HEK293T (cell line): ENCODE results near the gene KIF5A.

Source experiments
- CTBP1 ChIP-seq: fragments of 450-650 bp; IDR thresholded peaks from 2 replicates; pipeline ENCODE4 v1.6.1; 2016; ENCODE audit warnings: borderline replicate concordance
- ELF4 ChIP-seq: fragments of 450-650 bp; IDR thresholded peaks from 2 replicates; pipeline ENCODE4 v1.6.1; 2017; ENCODE audit warnings: antibody characterized with exemption
- FOXA1 ChIP-seq: fragments of 450-650 bp; IDR thresholded peaks from 2 replicates; pipeline ENCODE4 v1.6.1; 2016; ENCODE audit warnings: mild to moderate bottlenecking
- FOXK2 ChIP-seq: fragments of 450-650 bp; IDR thresholded peaks from 2 replicates; pipeline ENCODE4 v1.6.1; 2016; ENCODE audit warnings: mild to moderate bottlenecking

DNA sequence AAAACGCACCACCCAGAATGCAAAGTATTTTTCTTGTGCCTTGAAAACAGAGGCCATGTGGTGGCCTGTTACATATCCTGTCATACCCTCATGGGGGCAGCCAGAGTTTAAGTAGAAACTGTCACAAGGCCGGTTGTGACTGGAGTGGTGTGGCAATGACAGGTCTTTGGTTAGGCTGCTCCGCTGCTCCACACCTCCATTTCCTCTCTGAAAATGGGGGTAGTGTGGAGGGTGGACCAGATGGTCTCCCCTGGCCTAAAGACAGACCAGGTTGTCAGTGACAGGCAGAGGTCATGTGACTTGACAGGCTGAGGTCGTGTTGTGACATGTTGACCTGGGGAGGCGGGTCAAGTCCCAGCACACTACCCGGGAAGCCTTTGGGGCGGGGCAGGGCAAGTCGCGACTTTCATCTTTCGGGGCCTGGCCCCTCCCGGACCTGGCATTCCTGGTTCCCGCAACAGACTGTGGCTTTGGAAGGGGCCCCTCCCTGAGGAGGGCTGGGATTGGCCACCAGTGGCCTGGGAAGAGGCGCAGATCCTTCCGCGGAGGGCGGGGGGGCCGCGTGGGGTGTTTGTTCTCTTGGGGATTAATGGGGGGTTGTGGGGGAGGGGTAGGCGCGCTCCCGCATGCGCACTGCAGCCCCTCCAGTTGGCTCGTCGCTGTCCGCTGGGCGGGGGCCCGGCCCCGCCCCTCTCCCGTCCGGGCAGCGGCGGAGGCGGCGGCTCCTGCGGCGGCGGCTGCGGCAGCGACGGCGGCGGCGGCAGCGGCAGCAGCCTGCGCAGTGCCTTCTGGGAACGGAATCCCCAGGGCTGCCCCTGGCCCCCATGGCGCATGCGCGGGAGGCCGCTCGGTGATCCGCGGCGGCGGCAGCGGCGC lies 27.6 kb upstream of the KIF5A start, which contains the start of gene MBD6:
- TF ChIP-seq ELF4 (no peak), FOXK2 (no peak), CTBP1 (no peak), FOXA1 (no peak)
